Measurements from ENCODE around the gene DGKA.

The DGKA gene

DNA sequence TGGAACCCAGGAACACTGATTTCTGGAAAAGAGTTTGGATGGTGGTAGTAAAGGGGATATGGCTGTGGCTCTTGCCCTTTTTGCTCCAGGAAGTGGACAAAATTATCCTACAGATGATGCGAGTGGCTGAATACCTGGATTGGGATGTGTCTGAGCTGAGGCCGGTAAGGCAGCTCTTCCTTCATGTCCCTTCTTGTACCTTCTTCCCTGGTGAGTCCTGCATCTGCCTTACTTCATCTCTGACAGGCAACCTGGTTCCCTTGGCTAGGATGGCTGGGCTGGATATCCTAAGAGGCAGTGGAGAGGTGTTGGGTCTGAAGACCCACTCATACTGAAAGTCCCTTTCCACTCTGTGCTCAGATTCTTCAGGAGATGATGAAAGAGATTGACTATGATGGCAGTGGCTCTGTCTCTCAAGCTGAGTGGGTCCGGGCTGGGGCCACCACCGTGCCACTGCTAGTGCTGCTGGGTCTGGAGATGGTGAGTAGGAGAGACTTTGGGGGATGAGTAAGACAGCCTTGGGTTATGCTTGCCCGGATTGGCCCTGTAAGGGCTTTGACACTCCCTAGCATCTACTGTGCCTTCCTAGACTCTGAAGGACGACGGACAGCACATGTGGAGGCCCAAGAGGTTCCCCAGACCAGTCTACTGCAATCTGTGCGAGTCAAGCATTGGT lies 8.0 kb downstream of the DGKA start:
- Mint-ChIP-seq H3K4me1 (peaks cover 21% of the 10 kb centered on the region), H3K9me3 (no peaks in the 10 kb centered on the region), H3K27ac (no peak overlapping the region), H3K4me3 (no peak overlapping the region), H3K27me3 (ENCODE audit: low read depth, poor library complexity) (peaks cover 71% of the 10 kb centered on the region), H3K36me3 (ENCODE audit: low read depth) (no peaks in the 10 kb centered on the region)
- DNase-seq = no peak
- TF ChIP-seq, protein P1, sequence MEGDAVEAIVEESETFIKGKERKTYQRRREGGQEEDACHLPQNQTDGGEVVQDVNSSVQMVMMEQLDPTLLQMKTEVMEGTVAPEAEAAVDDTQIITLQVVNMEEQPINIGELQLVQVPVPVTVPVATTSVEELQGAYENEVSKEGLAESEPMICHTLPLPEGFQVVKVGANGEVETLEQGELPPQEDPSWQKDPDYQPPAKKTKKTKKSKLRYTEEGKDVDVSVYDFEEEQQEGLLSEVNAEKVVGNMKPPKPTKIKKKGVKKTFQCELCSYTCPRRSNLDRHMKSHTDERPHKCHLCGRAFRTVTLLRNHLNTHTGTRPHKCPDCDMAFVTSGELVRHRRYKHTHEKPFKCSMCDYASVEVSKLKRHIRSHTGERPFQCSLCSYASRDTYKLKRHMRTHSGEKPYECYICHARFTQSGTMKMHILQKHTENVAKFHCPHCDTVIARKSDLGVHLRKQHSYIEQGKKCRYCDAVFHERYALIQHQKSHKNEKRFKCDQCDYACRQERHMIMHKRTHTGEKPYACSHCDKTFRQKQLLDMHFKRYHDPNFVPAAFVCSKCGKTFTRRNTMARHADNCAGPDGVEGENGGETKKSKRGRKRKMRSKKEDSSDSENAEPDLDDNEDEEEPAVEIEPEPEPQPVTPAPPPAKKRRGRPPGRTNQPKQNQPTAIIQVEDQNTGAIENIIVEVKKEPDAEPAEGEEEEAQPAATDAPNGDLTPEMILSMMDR (IDR thresholded peaks at IDR 0.05) = no peak

DNA sequence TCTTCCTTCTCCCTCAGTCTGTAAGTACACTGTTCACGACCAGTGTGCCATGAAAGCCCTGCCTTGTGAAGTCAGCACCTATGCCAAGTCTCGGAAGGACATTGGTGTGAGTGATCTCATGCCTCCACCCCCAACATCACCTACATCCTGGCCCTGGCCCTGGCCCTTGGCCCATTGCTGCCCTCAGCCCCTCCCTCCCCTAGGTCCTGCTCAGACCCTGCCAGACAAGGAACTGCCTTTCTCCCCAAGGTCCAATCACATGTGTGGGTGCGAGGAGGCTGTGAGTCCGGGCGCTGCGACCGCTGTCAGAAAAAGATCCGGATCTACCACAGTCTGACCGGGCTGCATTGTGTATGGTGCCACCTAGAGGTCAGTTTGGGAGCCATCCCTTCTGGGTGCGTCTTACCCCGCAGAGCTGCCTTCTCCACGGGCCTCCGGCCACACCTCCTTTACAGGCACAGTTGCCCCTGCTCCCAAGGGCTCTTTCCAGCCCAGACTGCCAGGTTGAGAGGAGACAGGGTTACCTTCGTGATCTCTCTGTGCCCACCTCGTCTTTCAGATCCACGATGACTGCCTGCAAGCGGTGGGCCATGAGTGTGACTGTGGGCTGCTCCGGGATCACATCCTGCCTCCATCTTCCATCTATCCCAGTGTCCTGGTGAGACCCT lies 9.2 kb downstream of the DGKA start:
- DNase-seq = peak; percentile 86
- TF ChIP-seq, protein P1 (IDR thresholded peaks at IDR 0.05) = peak; percentile 82
- no peaks in the 10 kb centered on the region for H3K36me3 Mint-ChIP-seq (ENCODE audit: low read depth)
- H3K27ac Mint-ChIP-seq = no peak overlapping the region
- H3K9me3 Mint-ChIP-seq = no peaks in the 10 kb centered on the region
- H3K4me1 Mint-ChIP-seq = peaks cover 21% of the 10 kb centered on the region
- H3K27me3 Mint-ChIP-seq (ENCODE audit: low read depth, poor library complexity) = peaks cover 59% of the 10 kb centered on the region
- peak overlapping the region; percentile 63 for H3K4me3 Mint-ChIP-seq

GRCh38 chr12:55942055-55942454 lies 11.1 kb downstream of the DGKA start:
- peaks cover 45% of the 10 kb centered on the region for H3K27me3 Mint-ChIP-seq (ENCODE audit: low read depth, poor library complexity)
- TF ChIP-seq, protein P1 (IDR thresholded peaks at IDR 0.05) = no peak
- no peak for DNase-seq
- H3K4me3 Mint-ChIP-seq = no peak overlapping the region
- peaks cover 15% of the 10 kb centered on the region for H3K4me1 Mint-ChIP-seq
- no peaks in the 10 kb centered on the region for H3K36me3 Mint-ChIP-seq (ENCODE audit: low read depth)
- no peak overlapping the region for H3K27ac Mint-ChIP-seq
- no peaks in the 10 kb centered on the region for H3K9me3 Mint-ChIP-seq

DNA sequence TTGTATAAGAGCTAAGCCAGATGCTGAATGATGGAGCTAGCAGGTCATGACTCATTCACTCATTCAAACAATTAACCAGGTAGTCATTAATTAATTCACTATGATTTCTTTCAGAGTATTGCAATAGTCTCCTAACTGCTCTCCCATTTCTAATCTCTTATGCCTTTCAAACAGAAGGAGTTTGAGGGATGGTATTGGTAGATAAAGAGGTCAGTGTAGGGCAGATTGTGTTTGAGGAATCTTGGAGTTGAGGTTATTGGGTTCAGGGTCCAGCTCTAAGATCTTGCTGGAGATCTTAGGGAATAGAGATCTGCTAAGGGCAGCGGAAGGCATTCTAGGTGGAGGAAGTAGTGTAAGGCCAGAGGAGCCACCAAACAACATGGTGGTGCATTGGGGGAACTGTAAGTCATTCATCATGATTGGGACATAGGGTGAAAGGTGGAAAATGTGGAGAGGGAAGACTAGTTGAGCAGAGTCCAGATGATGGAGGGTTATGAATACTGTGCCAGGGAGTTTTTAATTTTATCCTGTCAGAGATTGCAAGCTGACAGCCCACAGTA lies 11.7 kb downstream of the DGKA start:
- no peaks in the 10 kb centered on the region for H3K9me3 Mint-ChIP-seq
- H3K27me3 Mint-ChIP-seq (ENCODE audit: low read depth, poor library complexity) = peaks cover 39% of the 10 kb centered on the region
- no peak for DNase-seq
- H3K4me3 Mint-ChIP-seq = no peak overlapping the region
- peaks cover 15% of the 10 kb centered on the region for H3K4me1 Mint-ChIP-seq
- no peaks in the 10 kb centered on the region for H3K36me3 Mint-ChIP-seq (ENCODE audit: low read depth)
- no peak overlapping the region for H3K27ac Mint-ChIP-seq
- TF ChIP-seq, protein P1 (IDR thresholded peaks at IDR 0.05) = no peak

GRCh38 chr12:55946553-55946952 lies 15.6 kb downstream of the DGKA start:
- TF ChIP-seq, protein P1 (IDR thresholded peaks at IDR 0.05) = no peak
- no peak for DNase-seq
- H3K36me3 Mint-ChIP-seq (ENCODE audit: low read depth) = no peaks in the 10 kb centered on the region
- H3K27ac Mint-ChIP-seq = no peak overlapping the region
- H3K4me3 Mint-ChIP-seq = no peak overlapping the region
- peaks cover 6% of the 10 kb centered on the region for H3K4me1 Mint-ChIP-seq
- H3K9me3 Mint-ChIP-seq = no peaks in the 10 kb centered on the region
- H3K27me3 Mint-ChIP-seq (ENCODE audit: low read depth, poor library complexity) = peaks cover 25% of the 10 kb centered on the region
